ENCODE results near the gene ARID3A. TPM values are rescaled to one million over a fixed set of nuclear protein-coding genes. Genes with fewer than 3 reads are reported as not detected.

The ARID3A gene
- total RNA-seq, 1 donor from 2014 or later = 9.5 TPM

- DNase-seq (ENCODE audit: low read depth in 2 of 2) = no peak
Observed at GRCh38 chr19:1002600-1002999, 76.8 kb downstream of the ARID3A start.

GRCh38 chr19:1003283-1003682 is 77.4 kb downstream of the ARID3A start:
- no peak for DNase-seq (ENCODE audit: low read depth in 2 of 2)

- DNase-seq (ENCODE audit: low read depth in 2 of 2) = no peak
Observed at GRCh38 chr19:1004204-1004802, 78.5 kb downstream of the ARID3A start.

- DNase-seq (ENCODE audit: low read depth in 2 of 2) = no peak
Observed at GRCh38 chr19:1004803-1005664, 79.2 kb downstream of the ARID3A start.

- no peak for DNase-seq (ENCODE audit: low read depth in 2 of 2)
Observed at GRCh38 chr19:1006711-1007398, 81.0 kb downstream of the ARID3A start.

GRCh38 chr19:1007399-1008251 is 81.8 kb downstream of the ARID3A start:
- DNase-seq (ENCODE audit: low read depth in 2 of 2) = no peak

GRCh38 chr19:1008268-1009040 is 82.6 kb downstream of the ARID3A start:
- no peak for DNase-seq (ENCODE audit: low read depth in 2 of 2)

GRCh38 chr19:1009041-1009980 is 83.5 kb downstream of the ARID3A start:
- no peak for DNase-seq (ENCODE audit: low read depth in 2 of 2)

GRCh38 chr19:1009981-1010538 is 84.2 kb downstream of the ARID3A start:
- no peak for DNase-seq (ENCODE audit: low read depth in 2 of 2)

GRCh38 chr19:1010586-1011510 is 85.0 kb downstream of the ARID3A start:
- DNase-seq (ENCODE audit: low read depth in 2 of 2) = no peak

- DNase-seq (ENCODE audit: low read depth in 2 of 2) = no peak
Observed at GRCh38 chr19:1011831-1012333, 86.0 kb downstream of the ARID3A start.

GRCh38 chr19:1012334-1012733 is 86.5 kb downstream of the ARID3A start:
- DNase-seq (ENCODE audit: low read depth in 2 of 2) = no peak

- no peak for DNase-seq (ENCODE audit: low read depth in 2 of 2)
Observed at GRCh38 chr19:1013218-1013617, 87.4 kb downstream of the ARID3A start.

GRCh38 chr19:1014161-1015060 is 88.6 kb downstream of the ARID3A start:
- no peak for DNase-seq (ENCODE audit: low read depth in 2 of 2)

GRCh38 chr19:1015061-1015781 is 89.4 kb downstream of the ARID3A start:
- DNase-seq (ENCODE audit: low read depth in 2 of 2) = no peak

Measured in lung microvascular endothelial cell (primary cell).